ENCODE results near the gene OR12D2.
"Not testable (repeated sequence)": the region's sequence is repeated elsewhere in the genome, so short reads cannot be mapped to it uniquely, and the experiment has no call there.

The OR12D2 gene

GRCh38 chr6:29395331-29395730 is at the start of gene OR12D2:
Gene OR12D2 (plus strand): TSS chr6:29395631. CDS start chr6:29396700, 1,069 bp downstream.
- H3K27me3 Mint-ChIP-seq = peaks cover 36% of the 10 kb centered on the region
- H3K9me3 Mint-ChIP-seq (ENCODE audit: low read depth) = no peaks in the 10 kb centered on the region
- H3K27ac Mint-ChIP-seq = no peak within 1 kb of the TSS
- H3K4me3 Mint-ChIP-seq = no peak within 1 kb of the TSS
- H3K36me3 Mint-ChIP-seq = no peaks in the 10 kb centered on the region
- H3K4me1 Mint-ChIP-seq (ENCODE audit: low read depth) = no peaks in the 10 kb centered on the region

- H3K36me3 Mint-ChIP-seq; H3K27ac Mint-ChIP-seq; H3K4me1 Mint-ChIP-seq (ENCODE audit: low read depth); H3K9me3 Mint-ChIP-seq (ENCODE audit: low read depth); H3K4me3 Mint-ChIP-seq: not testable (repeated sequence)
- H3K27me3 Mint-ChIP-seq = peaks cover 28% of the 10 kb centered on the region
These were observed 46.1 kb upstream of the OR12D2 start for GRCh38 chr6:29349348-29349747.

- Mint-ChIP-seq H3K9me3 (ENCODE audit: low read depth) (peaks cover 8% of the 10 kb centered on the region), H3K36me3 (peaks cover 2% of the 10 kb centered on the region), H3K4me1 (ENCODE audit: low read depth) (no peaks in the 10 kb centered on the region), H3K27ac (no peak overlapping the region), H3K4me3 (no peak overlapping the region), H3K27me3 (peaks cover 32% of the 10 kb centered on the region)
These were observed 40.5 kb upstream of the OR12D2 start for GRCh38 chr6:29354980-29355379.

GRCh38 chr6:29355603-29356002 is 39.8 kb upstream of the OR12D2 start:
- H3K4me1 Mint-ChIP-seq (ENCODE audit: low read depth) = no peaks in the 10 kb centered on the region
- peaks cover 8% of the 10 kb centered on the region for H3K9me3 Mint-ChIP-seq (ENCODE audit: low read depth)
- H3K27me3 Mint-ChIP-seq = peaks cover 34% of the 10 kb centered on the region
- H3K27ac Mint-ChIP-seq = no peak overlapping the region
- no peak overlapping the region for H3K4me3 Mint-ChIP-seq
- peaks cover 2% of the 10 kb centered on the region for H3K36me3 Mint-ChIP-seq

- H3K27ac Mint-ChIP-seq = no peak within 1 kb of the TSS
- peaks cover 19% of the 10 kb centered on the region for H3K27me3 Mint-ChIP-seq
- no peaks in the 10 kb centered on the region for H3K4me1 Mint-ChIP-seq (ENCODE audit: low read depth)
- no peaks in the 10 kb centered on the region for H3K36me3 Mint-ChIP-seq
- no peak within 1 kb of the TSS for H3K4me3 Mint-ChIP-seq
- no peaks in the 10 kb centered on the region for H3K9me3 Mint-ChIP-seq (ENCODE audit: low read depth)
These were observed 26.7 kb upstream of the OR12D2 start, which contains the start of gene OR5V1 for GRCh38 chr6:29368765-29369164. Gene OR5V1 (minus strand): TSS chr6:29368865. CDS start chr6:29356195, 12,670 bp downstream.

- Mint-ChIP-seq H3K4me1 (ENCODE audit: low read depth) (no peaks in the 10 kb centered on the region), H3K27me3 (peaks cover 32% of the 10 kb centered on the region), H3K9me3 (ENCODE audit: low read depth) (no peaks in the 10 kb centered on the region), H3K4me3 (no peak within 1 kb of the TSS), H3K27ac (no peak within 1 kb of the TSS), H3K36me3 (no peaks in the 10 kb centered on the region)
These were observed 20.2 kb upstream of the OR12D2 start, which contains the start of gene OR12D3 for GRCh38 chr6:29375191-29375590. Gene OR12D3 (minus strand): TSS chr6:29375291. CDS start chr6:29375287, 4 bp downstream.

GRCh38 chr6:29376003-29376402 is 19.4 kb upstream of the OR12D2 start:
- H3K4me3 Mint-ChIP-seq = no peak overlapping the region
- H3K4me1 Mint-ChIP-seq (ENCODE audit: low read depth) = no peaks in the 10 kb centered on the region
- H3K27ac Mint-ChIP-seq = no peak overlapping the region
- H3K27me3 Mint-ChIP-seq = peaks cover 28% of the 10 kb centered on the region
- H3K9me3 Mint-ChIP-seq (ENCODE audit: low read depth) = no peaks in the 10 kb centered on the region
- no peaks in the 10 kb centered on the region for H3K36me3 Mint-ChIP-seq

- Mint-ChIP-seq H3K27me3 (peaks cover 35% of the 10 kb centered on the region), H3K36me3 (no peaks in the 10 kb centered on the region), H3K4me3 (no peak overlapping the region)
These were observed 6.9 kb upstream of the OR12D2 start for GRCh38 chr6:29388533-29388932.

GRCh38 chr6:29399525-29399924 is 4.1 kb downstream of the OR12D2 start:
- Mint-ChIP-seq H3K36me3 (no peaks in the 10 kb centered on the region), H3K9me3 (ENCODE audit: low read depth) (no peaks in the 10 kb centered on the region), H3K27ac (no peak overlapping the region), H3K27me3 (peaks cover 36% of the 10 kb centered on the region), H3K4me3 (no peak overlapping the region), H3K4me1 (ENCODE audit: low read depth) (no peaks in the 10 kb centered on the region)

More at GRCh38 chr6:29388533-29388932, 6.9 kb upstream of the OR12D2 start:
- H3K27ac Mint-ChIP-seq = no peak overlapping the region
- no peaks in the 10 kb centered on the region for H3K9me3 Mint-ChIP-seq (ENCODE audit: low read depth)
- H3K4me1 Mint-ChIP-seq (ENCODE audit: low read depth) = no peaks in the 10 kb centered on the region

GRCh38 chr6:29403801-29404200 is 8.4 kb downstream of the OR12D2 start:
- Mint-ChIP-seq H3K36me3 (peaks cover 7% of the 10 kb centered on the region), H3K4me3 (no peak overlapping the region), H3K27ac (no peak overlapping the region), H3K27me3 (peaks cover 40% of the 10 kb centered on the region), H3K4me1 (ENCODE audit: low read depth) (no peaks in the 10 kb centered on the region), H3K9me3 (ENCODE audit: low read depth) (no peaks in the 10 kb centered on the region)

GRCh38 chr6:29414588-29414987 is 19.2 kb downstream of the OR12D2 start, which contains the start of gene OR12D1:
Gene OR12D1 (plus strand): TSS chr6:29414928.
- Mint-ChIP-seq H3K4me3 (no peak within 1 kb of the TSS), H3K27ac (no peak within 1 kb of the TSS), H3K36me3 (no peaks in the 10 kb centered on the region), H3K27me3 (peaks cover 24% of the 10 kb centered on the region), H3K9me3 (ENCODE audit: low read depth) (peaks cover 11% of the 10 kb centered on the region), H3K4me1 (ENCODE audit: low read depth) (no peaks in the 10 kb centered on the region)

- Mint-ChIP-seq H3K36me3 (no peaks in the 10 kb centered on the region), H3K4me3 (no peak overlapping the region), H3K27ac (no peak overlapping the region), H3K9me3 (ENCODE audit: low read depth) (no peaks in the 10 kb centered on the region), H3K27me3 (peaks cover 33% of the 10 kb centered on the region), H3K4me1 (ENCODE audit: low read depth) (no peaks in the 10 kb centered on the region)
These were observed 24.1 kb downstream of the OR12D2 start for GRCh38 chr6:29419516-29419915.

- no peaks in the 10 kb centered on the region for H3K36me3 Mint-ChIP-seq
- H3K27me3 Mint-ChIP-seq = peaks cover 46% of the 10 kb centered on the region
- no peak overlapping the region for H3K4me3 Mint-ChIP-seq
- no peak overlapping the region for H3K27ac Mint-ChIP-seq
- no peaks in the 10 kb centered on the region for H3K9me3 Mint-ChIP-seq (ENCODE audit: low read depth)
- H3K4me1 Mint-ChIP-seq (ENCODE audit: low read depth) = no peaks in the 10 kb centered on the region
These were observed 28.7 kb downstream of the OR12D2 start for GRCh38 chr6:29424168-29424567.

- no peak overlapping the region for H3K27ac Mint-ChIP-seq
- no peak overlapping the region for H3K4me3 Mint-ChIP-seq
- H3K27me3 Mint-ChIP-seq = peaks cover 49% of the 10 kb centered on the region
- no peaks in the 10 kb centered on the region for H3K36me3 Mint-ChIP-seq
- no peaks in the 10 kb centered on the region for H3K4me1 Mint-ChIP-seq (ENCODE audit: low read depth)
- H3K9me3 Mint-ChIP-seq (ENCODE audit: low read depth) = no peaks in the 10 kb centered on the region
These were observed 29.1 kb downstream of the OR12D2 start for GRCh38 chr6:29424575-29424974.

- Mint-ChIP-seq H3K9me3 (ENCODE audit: low read depth) (no peaks in the 10 kb centered on the region), H3K27ac (no peak overlapping the region), H3K4me1 (ENCODE audit: low read depth) (no peaks in the 10 kb centered on the region), H3K36me3 (no peaks in the 10 kb centered on the region), H3K4me3 (no peak overlapping the region), H3K27me3 (peaks cover 44% of the 10 kb centered on the region)
These were observed 29.6 kb downstream of the OR12D2 start for GRCh38 chr6:29425075-29425474.

- Mint-ChIP-seq H3K27ac (no peak overlapping the region), H3K27me3 (peaks cover 37% of the 10 kb centered on the region), H3K4me1 (ENCODE audit: low read depth) (no peaks in the 10 kb centered on the region), H3K4me3 (no peak overlapping the region), H3K9me3 (ENCODE audit: low read depth) (no peaks in the 10 kb centered on the region), H3K36me3 (no peaks in the 10 kb centered on the region)
These were observed 31.2 kb downstream of the OR12D2 start for GRCh38 chr6:29426654-29427053.

All from activated naive CD8-positive, alpha-beta T cell (primary cell).